ENCODE data around the gene PRR15.
"Not testable (repeated sequence)": the region's sequence is repeated elsewhere in the genome, so short reads cannot be mapped to it uniquely, and the experiment has no call there.

Gene PRR15, protein sequence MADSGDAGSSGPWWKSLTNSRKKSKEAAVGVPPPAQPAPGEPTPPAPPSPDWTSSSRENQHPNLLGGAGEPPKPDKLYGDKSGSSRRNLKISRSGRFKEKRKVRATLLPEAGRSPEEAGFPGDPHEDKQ

DNA sequence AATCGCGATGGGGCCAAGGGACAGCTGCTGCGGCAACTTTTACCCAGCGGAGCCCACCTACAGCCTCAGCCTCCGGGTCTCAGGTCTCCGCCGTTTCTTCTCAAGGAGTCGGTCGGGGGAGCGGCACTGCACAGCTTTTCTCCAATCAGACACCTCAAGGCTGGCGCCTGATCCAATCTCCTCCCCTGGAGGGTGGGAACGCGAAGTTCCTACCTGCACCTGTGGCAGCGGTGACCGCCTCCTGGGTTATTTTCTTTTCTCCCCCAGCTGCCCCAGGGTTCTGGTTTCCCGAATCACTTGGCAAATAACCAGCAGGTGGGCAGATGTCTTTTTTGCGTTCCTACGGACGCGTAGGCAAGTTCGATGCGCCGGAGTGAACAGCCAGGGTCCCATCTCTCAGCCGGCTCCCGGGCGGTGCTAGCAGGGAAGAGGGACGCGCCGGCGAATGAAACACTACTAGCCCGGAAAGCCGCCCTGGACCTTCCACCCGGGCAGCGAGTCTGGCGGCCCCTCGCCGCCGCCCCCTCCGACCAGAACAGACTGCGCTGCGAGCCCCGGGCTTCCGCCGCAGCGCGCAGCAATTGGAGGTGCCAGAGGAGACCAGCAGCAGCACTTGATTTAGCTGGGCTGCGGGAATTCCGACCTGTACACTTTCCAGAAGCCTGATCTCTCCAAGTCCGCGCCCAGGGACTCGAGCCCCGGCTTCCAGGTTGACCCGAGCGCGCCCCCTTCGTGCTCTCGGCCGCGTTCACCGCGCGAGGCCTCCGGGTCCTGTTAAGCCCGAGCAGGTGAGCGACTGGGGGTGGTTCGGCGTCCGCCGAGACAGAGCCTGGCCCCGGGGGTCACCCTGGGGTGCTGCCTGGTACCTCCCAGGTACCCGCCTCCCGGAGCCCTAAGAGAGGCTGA lies at the start of gene PRR15:
Gene PRR15, plus strand, starts transcription at position 246 of the 906 bp plus-strand sequence. CDS start 2,495 bp downstream, outside the sequence.
- DNase-seq (ENCODE audit: low spot score) = no peak

DNA sequence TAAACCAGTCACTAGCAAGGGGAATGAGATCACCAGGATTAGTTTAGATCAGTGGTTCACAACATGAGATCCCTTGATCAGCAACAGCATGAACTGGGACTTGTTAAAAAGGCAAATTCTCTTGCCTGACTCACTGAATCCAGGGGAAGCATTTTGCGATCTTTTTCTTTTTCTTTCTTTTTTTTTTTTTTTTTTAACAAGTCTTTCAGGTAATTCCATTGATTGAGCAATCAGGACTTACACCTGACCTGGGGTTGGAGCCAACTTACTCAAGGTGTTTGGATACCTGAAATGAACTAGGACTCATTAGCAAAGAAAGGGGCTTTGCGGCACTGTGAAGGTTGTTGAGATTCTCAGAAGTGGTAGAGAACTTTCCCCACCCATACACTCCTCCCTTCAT lies 47.1 kb upstream of the PRR15 start:
- DNase-seq (ENCODE audit: low spot score) = no peak

DNA sequence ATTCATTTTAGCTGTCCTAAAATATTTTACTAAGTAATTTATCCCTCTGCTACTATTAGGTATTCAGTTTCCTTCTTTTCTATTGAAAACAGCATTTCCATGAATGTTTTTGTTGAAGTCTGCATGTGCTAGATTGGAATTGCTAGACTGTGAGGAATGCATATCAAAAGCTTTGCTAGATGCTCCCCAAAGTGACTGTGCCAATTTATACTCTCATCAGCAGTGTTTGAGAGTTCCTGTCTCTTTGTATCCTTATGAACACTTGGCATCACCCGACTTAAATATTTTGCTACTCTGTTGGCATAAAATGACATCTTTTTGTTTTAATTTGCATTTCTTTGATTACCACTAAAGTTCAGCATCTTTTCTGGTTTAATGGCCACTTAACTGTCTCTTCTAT lies 45.0 kb upstream of the PRR15 start:
- no peak for DNase-seq (ENCODE audit: low spot score)

DNA sequence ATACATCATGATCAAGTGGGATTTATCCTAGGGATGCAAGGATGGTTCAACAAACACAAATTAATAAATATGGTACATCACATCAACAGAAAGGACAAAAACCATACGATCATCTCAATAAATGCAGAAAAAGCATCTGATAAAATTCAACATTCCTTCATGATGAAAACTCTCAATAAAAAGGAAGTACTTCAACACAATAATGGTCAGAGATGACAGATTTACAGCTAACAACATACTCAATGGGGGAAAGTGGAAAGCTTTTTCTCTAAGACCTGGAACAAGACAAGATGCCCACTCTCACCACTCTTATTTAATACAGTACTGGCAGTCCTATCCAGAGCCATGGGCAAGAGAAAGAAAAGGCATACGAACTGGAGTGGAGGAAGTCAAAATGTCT lies 39.9 kb upstream of the PRR15 start:
- DNase-seq (ENCODE audit: low spot score) = no peak

DNA sequence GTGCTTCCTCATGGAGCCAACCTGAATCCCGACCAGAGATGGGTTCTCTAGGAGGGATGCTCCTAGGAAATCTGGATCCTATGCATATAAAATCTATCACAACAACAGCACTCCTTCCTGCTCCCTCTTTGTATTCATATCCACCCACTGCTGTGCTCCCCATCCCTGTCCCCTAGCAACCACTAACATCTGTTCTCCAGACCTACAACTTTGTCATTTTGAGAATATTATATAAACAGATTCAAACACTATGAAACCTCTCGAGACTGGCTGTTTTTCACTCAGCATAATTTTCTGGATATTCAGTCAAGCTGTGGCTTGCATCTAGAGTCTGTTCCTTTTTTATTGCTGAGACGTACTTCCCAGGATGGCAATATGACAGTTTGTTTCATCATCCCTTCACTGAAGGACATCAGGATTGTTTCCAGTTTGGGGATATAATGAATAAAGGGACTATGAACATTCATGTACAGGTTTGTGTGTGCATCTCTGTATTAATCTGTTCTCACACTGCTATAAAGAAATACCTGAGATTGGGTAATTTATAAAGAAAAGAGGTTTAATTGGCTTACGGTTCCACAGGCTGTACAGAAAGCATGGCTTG lies 36.0 kb upstream of the PRR15 start:
- no peak for DNase-seq (ENCODE audit: low spot score)

DNA sequence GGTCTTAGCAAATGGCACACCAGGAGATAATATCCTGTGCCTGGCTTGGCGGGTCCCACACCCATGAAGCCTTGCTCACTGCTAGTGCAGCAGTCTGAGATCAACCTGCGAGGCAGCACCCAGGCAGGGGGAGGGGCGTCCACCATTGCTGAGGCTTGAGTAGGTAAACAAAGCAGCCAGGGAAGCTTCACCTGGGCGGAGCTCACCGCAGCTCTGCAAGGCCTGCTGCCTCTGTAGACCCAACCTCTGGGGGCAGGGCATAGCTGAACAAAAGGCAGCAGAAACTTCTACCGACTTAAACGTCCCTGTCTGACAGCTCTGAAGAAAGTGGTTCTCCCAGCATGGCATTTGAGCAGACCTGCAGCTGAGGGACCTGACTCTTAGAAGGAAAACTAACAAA lies 35.1 kb upstream of the PRR15 start:
- not testable (repeated sequence) for DNase-seq (ENCODE audit: low spot score)

DNA sequence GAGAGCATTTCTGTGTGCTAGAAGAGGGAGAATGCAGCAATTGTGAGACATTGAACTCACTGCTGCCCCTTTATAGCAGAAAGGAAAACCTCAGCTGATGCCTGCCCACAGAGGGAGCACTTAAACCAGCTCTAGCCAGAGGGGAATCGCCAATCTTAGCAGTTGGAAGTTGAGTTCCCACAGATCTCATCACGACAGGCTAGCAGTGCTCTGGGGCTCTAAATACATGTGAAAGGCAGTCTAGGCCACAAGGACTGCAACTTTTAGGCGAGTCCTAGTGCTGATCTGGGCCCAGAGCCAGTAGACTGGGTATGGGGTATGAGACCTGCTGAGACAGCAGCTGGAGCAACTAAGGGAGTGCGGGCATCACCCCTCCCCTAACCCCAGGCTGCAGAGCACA lies 25.2 kb upstream of the PRR15 start:
- no peak for DNase-seq (ENCODE audit: low spot score)

DNA sequence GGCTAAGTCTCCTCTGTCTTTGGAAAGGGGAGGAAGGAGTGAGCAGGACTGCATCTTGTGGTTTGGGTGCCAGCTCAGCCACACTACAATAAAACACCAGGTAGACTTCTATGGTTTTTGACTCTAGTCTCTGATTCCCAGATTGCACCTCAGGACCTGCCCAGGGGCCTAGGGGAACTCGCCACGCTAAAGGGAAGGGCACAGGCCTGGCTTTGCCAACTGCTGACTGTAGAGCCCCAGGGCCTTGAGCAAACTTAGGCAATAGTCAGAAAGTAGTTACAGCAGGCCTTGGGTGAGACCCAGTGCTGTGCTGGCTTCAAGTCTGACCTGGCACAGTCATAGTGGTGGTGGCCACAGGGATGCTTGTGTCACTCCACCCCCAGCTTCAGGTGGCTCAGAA lies 24.2 kb upstream of the PRR15 start:
- DNase-seq (ENCODE audit: low spot score) = no peak

DNA sequence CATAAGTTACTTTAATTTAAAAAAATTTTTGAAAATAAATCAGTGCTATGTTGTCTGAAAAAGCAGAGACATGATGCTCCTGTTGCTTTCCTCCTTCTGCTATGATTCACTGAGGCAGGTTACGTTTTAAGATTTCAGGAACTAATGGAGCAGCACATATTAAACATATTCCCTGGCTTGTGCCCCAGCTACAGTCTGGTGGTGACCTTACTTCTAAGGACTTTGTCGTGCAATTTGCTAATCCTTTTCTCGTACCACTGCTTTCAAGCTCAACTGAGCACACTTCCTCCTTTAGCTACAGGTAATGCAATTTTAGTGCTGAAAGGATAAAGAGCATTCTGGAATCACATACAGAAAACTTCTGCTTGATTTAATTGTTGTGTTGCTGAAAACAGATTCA lies 16.2 kb upstream of the PRR15 start:
- DNase-seq (ENCODE audit: low spot score) = no peak

DNA sequence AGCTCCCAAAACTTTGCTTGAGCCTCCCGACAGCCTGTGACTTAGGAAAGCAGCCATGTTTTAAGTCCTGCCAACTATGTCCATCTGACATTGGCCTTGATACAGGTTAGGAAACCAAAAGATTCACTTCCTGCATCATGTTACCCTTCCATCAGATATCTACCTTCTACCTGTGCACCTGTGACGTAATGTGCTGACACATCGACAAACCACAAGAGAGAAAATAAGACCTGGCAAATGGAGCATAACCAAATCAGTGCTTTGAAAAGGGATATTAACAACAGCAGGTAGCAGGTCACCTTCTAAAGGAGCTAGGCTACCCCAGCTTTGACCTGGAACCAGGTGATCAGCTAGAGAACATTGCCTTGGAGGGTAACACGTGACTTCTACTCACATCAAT lies 14.8 kb upstream of the PRR15 start:
- no peak for DNase-seq (ENCODE audit: low spot score)

DNA sequence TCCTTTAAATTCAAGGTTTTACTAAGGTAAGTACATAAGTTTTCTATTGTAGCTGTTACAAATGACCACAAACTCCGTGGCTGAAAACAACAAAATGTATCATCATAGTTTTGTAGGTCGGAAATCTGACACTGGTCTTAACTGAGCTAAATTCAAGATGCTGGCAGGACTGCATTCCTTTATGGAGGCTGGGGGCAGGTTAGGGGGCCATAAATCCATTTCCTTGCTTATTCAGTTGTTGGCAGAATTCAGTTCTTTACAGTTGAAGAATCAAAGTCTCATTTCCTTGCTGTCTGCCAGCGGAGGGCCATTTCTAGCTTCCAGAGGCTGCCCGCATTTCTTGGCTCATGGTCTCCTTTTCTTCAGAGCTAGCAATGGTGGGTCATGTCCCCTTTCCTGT lies 11.2 kb upstream of the PRR15 start:
- DNase-seq (ENCODE audit: low spot score) = no peak

DNA sequence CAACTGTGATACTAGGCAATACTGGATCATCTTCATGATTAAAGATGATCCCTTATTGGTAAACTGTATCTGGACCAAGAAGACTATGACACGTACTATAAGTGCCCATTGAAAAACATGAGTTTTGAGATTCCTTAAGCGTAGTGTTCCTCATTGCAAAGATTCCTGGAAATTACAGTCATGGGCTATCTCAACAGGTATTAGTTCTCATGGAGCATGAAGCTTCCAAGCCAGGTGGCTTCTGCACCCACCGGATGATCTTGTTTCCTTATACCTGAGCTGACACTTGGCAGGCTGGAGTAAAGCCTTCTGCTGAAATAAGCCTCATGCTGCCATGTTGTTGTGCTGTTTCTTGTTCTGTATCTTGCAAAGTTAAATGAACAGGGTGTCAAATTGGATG lies 8.6 kb upstream of the PRR15 start:
- no peak for DNase-seq (ENCODE audit: low spot score)

DNA sequence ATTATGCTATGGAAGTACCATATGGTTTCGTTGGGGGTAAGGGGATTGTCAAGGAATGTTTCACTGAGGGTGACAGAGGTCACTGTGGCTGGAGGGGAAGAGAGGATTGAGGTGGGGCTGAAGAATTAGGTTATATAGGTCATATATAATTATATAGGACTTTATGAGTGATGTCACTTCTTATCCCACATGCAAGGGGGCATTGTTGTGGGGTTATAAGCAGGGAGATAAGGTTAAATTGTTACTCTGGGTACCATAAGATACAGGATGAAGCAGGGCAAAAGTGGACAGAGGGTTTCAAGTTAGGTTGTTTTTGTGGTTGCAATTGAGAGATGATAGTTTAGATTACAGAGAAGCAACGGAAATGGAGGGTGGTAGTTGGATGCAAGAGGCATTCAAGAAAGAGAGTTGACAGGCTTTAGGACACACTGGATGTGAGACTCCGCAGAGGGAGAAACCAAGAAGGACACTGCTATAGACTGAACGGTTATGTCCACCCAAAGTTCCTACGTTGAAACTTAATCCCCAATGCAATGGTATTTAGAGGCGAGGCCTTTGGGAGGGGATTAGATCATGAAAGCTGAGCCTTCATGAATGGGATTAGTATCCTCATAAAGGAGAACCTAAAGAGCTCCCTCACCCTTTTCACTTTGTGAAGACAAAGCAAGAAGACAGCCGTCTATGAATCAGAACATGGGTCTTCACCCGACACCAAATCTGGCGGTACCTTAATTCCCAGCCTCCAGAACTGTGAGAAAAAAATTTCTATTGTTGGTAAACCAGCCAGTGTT lies 7.0 kb upstream of the PRR15 start:
- DNase-seq (ENCODE audit: low spot score) = no peak

DNA sequence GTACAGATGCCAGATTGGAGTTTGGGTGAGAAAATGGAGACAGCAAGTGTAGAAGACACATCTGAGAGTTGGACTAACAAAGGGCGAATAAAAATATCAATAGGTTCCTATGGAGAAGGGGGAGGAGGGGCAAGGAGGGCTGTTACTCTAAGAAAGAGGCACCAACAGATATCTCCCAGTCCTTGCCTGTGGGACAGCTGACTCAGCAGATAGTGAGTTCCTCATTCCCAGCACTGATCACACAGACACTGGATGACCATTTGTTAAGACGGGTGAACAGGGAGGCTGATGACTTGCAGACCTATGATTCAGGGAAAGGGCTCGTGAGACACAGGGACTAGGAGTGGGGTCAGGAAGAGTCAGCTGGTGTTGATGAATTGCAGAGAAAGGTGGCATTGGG lies 5.7 kb upstream of the PRR15 start:
- DNase-seq (ENCODE audit: low spot score) = no peak

DNA sequence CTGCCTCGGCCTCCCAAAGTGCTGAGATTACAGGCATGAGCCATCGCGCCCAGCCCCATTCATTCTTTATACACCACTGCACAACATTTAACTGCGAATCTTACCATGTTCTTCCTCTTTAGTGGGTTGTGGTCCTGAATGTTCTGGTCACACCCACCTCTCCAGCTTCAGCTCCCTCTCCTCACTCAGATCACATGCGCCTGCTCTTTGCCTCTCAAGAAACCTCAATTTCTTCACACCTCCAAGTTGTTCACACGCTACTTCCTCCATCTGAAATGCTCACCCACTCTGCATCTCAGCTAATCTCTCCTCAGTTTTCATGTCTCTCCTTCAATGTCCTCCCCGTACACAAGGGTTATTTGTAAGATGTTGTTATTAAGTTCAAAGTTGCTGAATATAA lies 2.4 kb upstream of the PRR15 start:
- no peak for DNase-seq (ENCODE audit: low spot score)

DNA sequence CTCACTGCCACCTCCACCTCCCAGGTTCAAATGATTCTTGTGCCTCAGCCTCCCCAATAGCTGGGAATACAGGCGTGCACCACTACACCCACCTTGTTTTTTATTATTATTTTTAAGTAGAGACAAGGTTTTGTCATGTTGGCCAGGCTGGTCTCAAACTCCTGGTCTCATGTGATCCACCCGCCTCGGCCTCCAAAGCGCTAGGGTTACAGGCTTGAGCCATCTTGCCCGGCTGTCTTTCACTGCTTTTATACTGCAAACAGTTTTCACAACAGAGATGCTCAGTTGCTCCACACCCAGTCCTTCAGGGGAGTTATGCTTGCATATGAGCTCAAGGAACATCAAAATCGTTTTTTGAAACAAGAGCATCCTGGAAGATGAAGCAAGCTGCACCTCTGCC lies 1.3 kb upstream of the PRR15 start:
- no peak for DNase-seq (ENCODE audit: low spot score)

DNA sequence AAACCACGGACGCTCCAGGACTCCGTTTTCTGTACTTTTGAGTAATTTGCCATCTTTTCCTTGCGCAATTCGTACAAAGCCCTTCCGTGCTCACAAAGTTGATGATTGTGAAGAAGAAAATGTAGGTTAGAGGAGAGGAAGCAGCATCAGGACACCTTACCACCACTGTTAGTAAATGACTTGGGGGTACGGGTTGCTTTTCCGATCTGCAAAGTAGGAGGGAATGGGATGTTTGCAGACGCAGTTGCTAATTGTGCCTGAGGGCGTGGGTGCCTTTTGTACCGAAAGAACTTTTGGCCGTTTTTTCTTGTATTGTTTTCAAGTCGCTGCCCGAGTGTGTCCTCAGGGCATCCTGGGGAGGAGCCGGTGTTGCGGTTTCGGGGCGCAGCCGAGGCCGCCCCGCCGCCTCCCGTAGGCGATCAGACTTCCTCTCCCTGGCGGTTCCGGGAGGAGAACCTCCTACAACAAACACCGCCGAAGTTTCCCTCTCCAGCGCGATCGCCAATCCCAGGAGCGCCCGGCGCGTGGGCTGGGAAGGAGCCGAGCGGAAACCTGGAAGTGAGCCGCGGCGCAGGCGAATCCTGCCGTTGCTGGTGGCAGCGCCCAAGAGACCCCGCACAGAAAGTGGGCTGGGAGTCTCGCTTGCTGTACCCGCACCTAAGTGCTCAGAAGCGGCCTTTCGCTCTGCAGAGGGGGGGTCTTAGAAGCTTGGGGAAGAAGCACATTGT lies 1.0 kb downstream of the PRR15 start:
- DNase-seq (ENCODE audit: low spot score) = no peak

DNA sequence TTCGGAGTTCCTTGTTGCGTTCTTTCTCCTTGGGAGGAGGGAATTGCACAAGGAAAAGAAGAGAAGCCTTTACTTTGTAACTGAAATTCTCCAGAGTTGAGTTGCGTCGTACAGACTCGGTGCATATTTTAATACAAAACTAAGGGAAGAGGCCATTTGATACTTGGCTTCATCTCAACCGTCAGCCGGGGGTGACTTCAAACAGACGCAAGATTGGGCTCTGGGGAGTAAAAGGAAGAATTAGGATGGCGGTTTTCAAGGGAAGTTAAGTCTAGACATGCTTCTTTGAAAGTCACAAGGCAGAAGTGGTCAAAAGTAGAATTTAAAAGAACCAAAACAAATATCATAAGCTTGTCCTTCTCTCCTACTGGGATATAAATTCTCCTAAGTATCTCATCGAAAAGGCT lies 1.6 kb downstream of the PRR15 start:
- no peak for DNase-seq (ENCODE audit: low spot score)

DNA sequence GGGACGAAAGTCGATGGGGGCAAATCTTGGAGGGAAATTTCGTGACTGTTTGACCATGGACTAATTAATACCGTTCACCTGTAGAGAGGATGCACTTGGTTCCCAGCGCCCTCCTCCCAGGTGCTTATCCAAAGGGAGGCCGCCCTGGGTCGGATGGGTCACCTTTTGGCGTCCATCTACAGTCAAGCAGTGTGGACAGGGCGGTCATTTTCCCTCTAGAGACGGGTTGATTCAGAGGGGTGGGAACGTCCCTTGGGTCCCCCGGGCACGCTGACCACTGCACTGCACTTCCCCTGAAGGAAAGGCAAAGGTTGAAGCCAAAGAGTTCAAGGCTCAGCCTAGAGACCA lies 2.0 kb downstream of the PRR15 start:
- no peak for DNase-seq (ENCODE audit: low spot score)

DNA sequence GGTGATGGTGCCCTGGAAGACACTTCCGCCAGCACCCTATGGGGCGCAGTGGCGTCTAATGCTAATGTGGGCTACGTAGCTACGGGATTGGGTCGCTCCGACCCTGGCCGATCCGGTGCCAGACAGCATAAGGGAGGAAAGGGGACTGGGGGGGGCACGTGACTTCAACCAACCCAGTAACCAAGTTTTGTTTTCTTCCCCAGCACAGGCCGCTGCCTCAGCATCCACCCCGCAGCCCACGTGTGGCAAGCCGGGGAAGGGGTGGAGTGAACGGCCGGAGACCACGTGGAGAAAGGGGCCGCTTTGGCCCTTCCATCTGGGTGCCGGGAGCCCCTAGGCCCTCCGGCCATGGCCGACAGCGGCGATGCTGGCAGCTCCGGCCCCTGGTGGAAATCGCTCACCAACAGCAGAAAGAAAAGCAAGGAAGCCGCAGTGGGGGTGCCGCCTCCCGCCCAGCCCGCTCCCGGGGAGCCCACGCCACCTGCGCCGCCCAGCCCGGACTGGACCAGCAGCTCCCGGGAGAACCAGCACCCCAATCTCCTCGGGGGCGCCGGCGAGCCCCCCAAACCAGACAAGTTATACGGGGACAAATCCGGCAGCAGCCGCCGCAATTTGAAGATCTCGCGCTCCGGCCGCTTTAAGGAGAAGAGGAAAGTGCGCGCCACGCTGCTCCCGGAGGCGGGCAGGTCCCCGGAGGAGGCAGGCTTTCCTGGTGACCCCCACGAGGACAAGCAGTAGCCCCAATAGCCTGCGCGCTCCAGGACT lies 2.5 kb downstream of the PRR15 start:
- no peak for DNase-seq (ENCODE audit: low spot score)

DNA sequence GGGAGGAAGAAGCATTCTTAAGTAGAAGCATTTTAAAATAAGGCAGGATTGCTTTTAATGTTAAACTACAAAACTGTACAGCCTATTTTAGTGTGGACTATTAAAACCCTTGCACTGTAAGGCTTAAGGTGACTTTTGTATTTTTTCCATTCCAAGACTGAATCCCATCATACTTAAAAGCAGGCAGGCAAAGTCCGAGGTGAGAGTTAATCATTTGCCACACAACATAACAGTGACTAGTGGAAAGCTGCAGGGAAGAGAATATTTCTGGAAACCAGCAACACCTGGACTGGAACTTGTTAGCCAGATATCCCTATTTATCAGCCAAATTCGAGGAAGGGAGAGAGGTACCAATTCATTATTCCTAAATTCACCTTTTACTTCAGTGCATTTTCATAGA lies 3.5 kb downstream of the PRR15 start:
- no peak for DNase-seq (ENCODE audit: low spot score)
